GM23338 (cell line): Measurements from ENCODE around the gene RSPRY1. TPM values are rescaled to one million over a fixed set of nuclear protein-coding genes. Genes with fewer than 3 reads are reported as not detected.

Source experiments
- ATAC-seq: fragments of 200-7000 bp; cut with Tn5 transposase; 3 replicates; pipeline ENCODE4 v1.9.1; 2020
- DNase-seq: peaks from one replicate; pipeline ENCODE4 v3.0.0-alpha.2; 2015; ENCODE audit warnings: low spot score
- H2AFZ ChIP-seq: fragments of 200-600 bp; sonication (generic); 2 replicates; pipeline ENCODE4 v1.8.0; 2016; ENCODE audit warnings: antibody characterized with exemption, mild to moderate bottlenecking, moderate library complexity
- H3F3A ChIP-seq: fragments of 200-600 bp; sonication (generic); replicated peaks from 2 replicates; pipeline ENCODE4 v1.8.0; 2017; ENCODE audit warnings: antibody characterized with exemption, mixed run types, low read depth
- H3K27ac ChIP-seq: fragments of 200-600 bp; sonication (generic); 2 replicates; pipeline ENCODE4 v1.6.1; 2016; ENCODE audit warnings: low read depth
- H3K27me3 ChIP-seq: fragments of 200-600 bp; sonication (generic); 2 replicates; pipeline ENCODE4 v1.8.0; 2016; ENCODE audit warnings: mild to moderate bottlenecking, mixed run types, moderate library complexity; ENCODE audit not compliant: insufficient read depth
- H3K36me3 ChIP-seq: fragments of 200-600 bp; sonication (generic); 2 replicates; pipeline ENCODE4 v1.8.0; 2016; ENCODE audit warnings: mild to moderate bottlenecking; ENCODE audit not compliant: insufficient read depth
- H3K4me1 ChIP-seq: fragments of 200-600 bp; sonication (generic); 2 replicates; pipeline ENCODE4 v1.8.0; 2016; ENCODE audit warnings: mild to moderate bottlenecking, moderate library complexity; ENCODE audit not compliant: insufficient read depth
- H3K4me2 ChIP-seq: fragments of 200-600 bp; sonication (generic); 2 replicates; pipeline ENCODE4 v1.7.1; 2017; ENCODE audit warnings: mixed run types
- H3K4me3 ChIP-seq: fragments of 200-600 bp; sonication (generic); 2 replicates; pipeline ENCODE4 v1.6.1; 2016; ENCODE audit warnings: mixed run types
- H3K79me2 ChIP-seq: fragments of 200-600 bp; sonication (generic); replicated peaks from 2 replicates; pipeline ENCODE4 v1.8.0; 2017; ENCODE audit warnings: mild to moderate bottlenecking; ENCODE audit not compliant: insufficient read depth
- H3K9me2 ChIP-seq: fragments of 200-600 bp; sonication (generic); 2 replicates; pipeline ENCODE4 v1.8.0; 2017; ENCODE audit not compliant: insufficient read depth
- H4K20me1 ChIP-seq: fragments of 200-600 bp; sonication (generic); replicated peaks from 2 replicates; pipeline ENCODE4 v1.8.0; 2017; ENCODE audit warnings: mild to moderate bottlenecking; ENCODE audit not compliant: insufficient read depth
- H3K27ac Mint-ChIP-seq: 2 replicates; pipeline ENCODE4 v1.8.0; 2020; ENCODE audit warnings: inconsistent platforms, mild to moderate bottlenecking, moderate library complexity, mixed read lengths
- H3K27me3 Mint-ChIP-seq: 3 replicates; pipeline ENCODE4 v1.8.0; 2022; ENCODE audit warnings: low read depth, mild to moderate bottlenecking, moderate library complexity, mixed read lengths, inconsistent platforms; ENCODE audit not compliant: insufficient read depth, poor library complexity
- H3K36me3 Mint-ChIP-seq: 3 replicates; pipeline ENCODE4 v1.8.0; 2021; ENCODE audit warnings: low read depth, mild to moderate bottlenecking, inconsistent platforms, moderate library complexity, mixed read lengths
- H3K4me1 Mint-ChIP-seq: 3 replicates; pipeline ENCODE4 v1.8.0; 2020; ENCODE audit warnings: mild to moderate bottlenecking, inconsistent platforms, mixed read lengths
- H3K4me3 Mint-ChIP-seq: 3 replicates; pipeline ENCODE4 v1.8.0; 2021; ENCODE audit warnings: moderate library complexity, mild to moderate bottlenecking, inconsistent platforms, mixed read lengths
- H3K9me3 Mint-ChIP-seq: 3 replicates; pipeline ENCODE4 v1.8.0; 2020; ENCODE audit warnings: moderate library complexity, mild to moderate bottlenecking, inconsistent platforms, mixed read lengths
- EZH2phosphoT487 ChIP-seq: fragments of 200-600 bp; sonication (generic); IDR thresholded peaks from one replicate; pipeline ENCODE4 v1.8.1; 2018; ENCODE audit warnings: antibody characterized with exemption; ENCODE audit not compliant: unreplicated experiment
- POLR2AphosphoS5 ChIP-seq: IDR thresholded peaks from 2 replicates; pipeline ENCODE4 v1.6.1; 2016; ENCODE audit warnings: antibody characterized with exemption, low read depth
- REST ChIP-seq: IDR thresholded peaks from one replicate; pipeline ENCODE4 v1.6.1; 2018; ENCODE audit warnings: antibody characterized with exemption; ENCODE audit not compliant: unreplicated experiment
- ZNF114 ChIP-seq: fragments of 250-450 bp; sonication (Bioruptor Pico); IDR thresholded peaks from 2 replicates; pipeline ENCODE4 v1.5.0; 2020; ENCODE audit warnings: mild to moderate bottlenecking, moderate library complexity
- ZNF462 ChIP-seq: fragments of 250-450 bp; sonication (Bioruptor Pico); IDR thresholded peaks from 2 replicates; pipeline ENCODE4 v1.5.0; 2020; ENCODE audit warnings: mild to moderate bottlenecking, moderate library complexity
- polyA plus RNA-seq: library from polyadenylated mRNA; unstranded; fragments of >200 nt; fragmentation: Nextera tagmentation; extraction: Ambion mirVana; gene quantifications from 2 replicates; pipeline ENCODE4 v1.2.1, GENCODE V29; 2016
- total RNA-seq: library from RNA; depleted of rRNA; stranded (reverse); fragments of >200 nt; shearing (Covaris generic); gene quantifications from 2 replicates; pipeline ENCODE4 v1.2.3, GENCODE V29; 2014

RSPRY1 gene
- total and polyA plus RNA-seq, 2 experiments from 2014 or later = 25.8 to 35.9 TPM

- TF ChIP-seq ZNF462 (no peak), ZNF114 (no peak), REST (no peak), POLR2AphosphoS5 (no peak), EZH2phosphoT487 (no peak)
These were observed 42.8 kb upstream of the RSPRY1 start (continued) for GRCh38 chr16:57143149-57143921.

GRCh38 chr16:57144027-57144426, 42.1 kb upstream of the RSPRY1 start:
- Histone ChIP-seq H3K79me2 (no peaks in the 10 kb centered on the region), H3K27ac (no peak overlapping the region), H3K36me3 (no peaks in the 10 kb centered on the region), H3K27me3 (no peaks in the 10 kb centered on the region), H2AFZ (no peak overlapping the region), H4K20me1 (no peaks in the 10 kb centered on the region), H3K4me1 (peaks cover 27% of the 10 kb centered on the region), H3K9me2 (no peaks in the 10 kb centered on the region), H3K4me3 (no peak overlapping the region), H3K4me2 (no peak overlapping the region), H3F3A (no peaks in the 10 kb centered on the region)
- TF ChIP-seq REST = no peak
- ATAC-seq (no peak), DNase-seq (no peak)
- H3K9me3 Mint-ChIP-seq = no peaks in the 10 kb centered on the region; the same call in 2 of the 3 replicates
- H3K36me3 Mint-ChIP-seq = no peaks in the 10 kb centered on the region; the same call in 2 of the 3 replicates
- H3K4me1 Mint-ChIP-seq = peaks cover 41% of the 10 kb centered on the region
- H3K27ac Mint-ChIP-seq = no peak overlapping the region
- H3K4me3 Mint-ChIP-seq = no peak overlapping the region
- peaks cover 22% of the 10 kb centered on the region for H3K27me3 Mint-ChIP-seq
